ENCODE results near the gene ADAMTSL1. TPM values are rescaled to one million over a fixed set of nuclear protein-coding genes. Genes with fewer than 3 reads are reported as not detected.

The ADAMTSL1 gene
- total and polyA plus RNA-seq, 2 of the 8 experiments (the other 6 are each of a cell fraction or from before 2014, with no cell fraction given), result 0.84 to 1.1 TPM

GRCh38 chr9:18555105-18555883 lies 81.3 kb downstream of the ADAMTSL1 start:
- H4K8ac ChIP-seq (ENCODE audit: extremely low read depth, insufficient read depth, low read length), result no peak overlapping the region
- H3K4me3 ChIP-seq (ENCODE audit: extremely low read depth in 1 of 4, insufficient read depth in 2 of 4, low read depth in 3 of 4, low read length in 4 of 4), result no peak overlapping the region
- H3K9me3 ChIP-seq (ENCODE audit: insufficient read depth in 2 of 2, low read depth in 1 of 2, low read length in 1 of 2), result peaks cover 0 to 2% of the 10 kb centered on the region in 2 experiments; a peak in 1 of 4 replicates
- H3K23me2 ChIP-seq (ENCODE audit: low read depth, low read length), result no peaks in the 10 kb centered on the region
- no peak overlapping the region for H3K56ac ChIP-seq (replicated peaks; ENCODE audit: insufficient read length, low read depth, low read length)
- H3K27ac ChIP-seq (ENCODE audit: low read depth, low read length), result no peak overlapping the region
- H3K23ac ChIP-seq (ENCODE audit: insufficient read length), result no peak overlapping the region
- no peak overlapping the region for H2BK12ac ChIP-seq (ENCODE audit: low read depth, low read length)
- no peaks in the 10 kb centered on the region for H3K27me3 ChIP-seq (replicated peaks in 1 of 4; ENCODE audit: control insufficient read depth in 3 of 4, extremely low read depth in 1 of 4, insufficient read depth in 3 of 4, low read length in 3 of 4)
- H2BK120ac ChIP-seq (replicated peaks; ENCODE audit: low read depth, low read length), result no peak overlapping the region
- H2BK5ac ChIP-seq (ENCODE audit: low read depth, low read length), result no peak overlapping the region
- H3K36me3 ChIP-seq (ENCODE audit: control insufficient read depth in 2 of 4, insufficient read depth in 4 of 4, low read length in 3 of 4), result no peaks in the 10 kb centered on the region
- H3K4me1 ChIP-seq (replicated peaks in 1 of 4; ENCODE audit: control insufficient read depth in 3 of 4, insufficient read depth in 4 of 4, low read length in 3 of 4), result no peaks in the 10 kb centered on the region
- H3K18ac ChIP-seq (ENCODE audit: extremely low read depth, low read length), result no peak overlapping the region
- no peak overlapping the region for H2BK20ac ChIP-seq (ENCODE audit: low read length)
- no peak overlapping the region for H3K9ac ChIP-seq (replicated peaks in 1 of 4; ENCODE audit: extremely low read depth in 1 of 4, low read depth in 3 of 4, low read length in 3 of 4)
- ChIA-PET POLR2A (ENCODE audit: partially characterized antibody) (no interaction called here), CTCF (ENCODE audit: partially characterized antibody) (interaction anchor here (0.5 to 1.2 kb wide), 5 partner anchors 11 to 459 kb away, joined by 3 to 4 read pairs (median 3); no protein-coding TSS in a partner anchor)
- FAIRE-seq (no peak), DNase-seq (ENCODE audit: low read depth in 1 of 2, low spot score in 2 of 2) (no peak)
- no peak overlapping the region for H2AFZ ChIP-seq (ENCODE audit: low read length)
- no peak overlapping the region for H3K14ac ChIP-seq (ENCODE audit: insufficient read length)
- 89% methylated on average over 5 of the region's 5 CpGs; no CpG with 5 or more reads in 1 of the 2 experiments for WGBS, 2 experiments (ENCODE audit: extremely low coverage in 1 of 2, insufficient coverage in 1 of 2, insufficient read length in 1 of 2, insufficient replicate concordance in 2 of 2, low coverage in 1 of 2, low lambda C conversion rate in 2 of 2, missing lambda C conversion rate in 1 of 2)
- H4K20me1 ChIP-seq (replicated peaks in 1 of 2; ENCODE audit: control insufficient read depth in 1 of 2, insufficient read depth in 2 of 2, low read length in 2 of 2), result no peaks in the 10 kb centered on the region
- H3K79me1 ChIP-seq (ENCODE audit: low read depth, low read length), result no peaks in the 10 kb centered on the region
- no peak overlapping the region for H2AK5ac ChIP-seq (ENCODE audit: low read depth, low read length)
- no peak overlapping the region for H2BK15ac ChIP-seq (ENCODE audit: low read length)
- no peak overlapping the region for H3K4ac ChIP-seq (replicated peaks; ENCODE audit: insufficient read length, low read depth, low read length)
- no peak overlapping the region for H4K91ac ChIP-seq (replicated peaks; ENCODE audit: insufficient read length, low read length)
- H3K79me2 ChIP-seq (ENCODE audit: control insufficient read depth in 1 of 2, insufficient read depth in 2 of 2, low read length in 2 of 2), result no peaks in the 10 kb centered on the region
- no peak overlapping the region for H3K4me2 ChIP-seq (ENCODE audit: insufficient read depth in 1 of 2, low read depth in 2 of 2, low read length in 2 of 2)
- no peak overlapping the region for H4K5ac ChIP-seq (ENCODE audit: insufficient read length, low read depth, low read length)
- TF ChIP-seq CREB1 (IDR thresholded peaks at IDR 0.05), result no peak
- no peak for TF ChIP-seq SP2 (IDR thresholded peaks at IDR 0.05; ENCODE audit: low read length)
- no peak for TF ChIP-seq MAX (IDR thresholded peaks at IDR 0.05)
- no peak for TF ChIP-seq POU5F1 (IDR thresholded peaks at IDR 0.05; ENCODE audit: low read depth, low read length)
- no peak for TF ChIP-seq CTBP2 (IDR thresholded peaks at IDR 0.05; ENCODE audit: borderline replicate concordance, insufficient read depth, insufficient read length, low read length)
- no peak for TF ChIP-seq PHF8 (conservative IDR thresholded peaks at IDR 0.05; ENCODE audit: low read depth, low read length)
- TF ChIP-seq CEBPB (IDR thresholded peaks at IDR 0.05; ENCODE audit: low read depth, low read length), result no peak
- TF ChIP-seq BRCA1 (IDR thresholded peaks at IDR 0.05; ENCODE audit: low read depth, low read length), result no peak
- no peak for TF ChIP-seq FOSL1 (IDR thresholded peaks at IDR 0.05; ENCODE audit: insufficient read depth, low read depth, low read length)
- TF ChIP-seq ATF3 (IDR thresholded peaks at IDR 0.05; ENCODE audit: insufficient read depth, low read depth, low read length), result no peak
- TF ChIP-seq RNF2 (IDR thresholded peaks at IDR 0.05; ENCODE audit: borderline replicate concordance, low read depth, low read length, missing control alignments, poor library complexity, severe bottlenecking), result no peak
- TF ChIP-seq RFX5 (IDR thresholded peaks at IDR 0.05; ENCODE audit: borderline replicate concordance, low read depth, low read length), result no peak

Measured in H1 (cell line).